SH-SY5Y (cell line): Measurements from ENCODE around the gene FOXP3.

Source experiments
- GATA2 ChIP-seq: IDR thresholded peaks from 2 replicates; pipeline ENCODE4 v1.6.1; 2011; ENCODE audit warnings: mild to moderate bottlenecking, low read depth, low read length
- GATA3 ChIP-seq: IDR thresholded peaks from 2 replicates; pipeline ENCODE4 v1.6.1; 2011; ENCODE audit warnings: low read depth, mild to moderate bottlenecking, low read length, moderate library complexity

GRCh38 chrX:49286581-49286980, 22.1 kb upstream of the FOXP3 start:
- TF ChIP-seq GATA2 (no peak), GATA3 (no peak)
